ENCODE results near the gene TMEM217. TPM values are rescaled to one million over a fixed set of nuclear protein-coding genes. Genes with fewer than 3 reads are reported as not detected.

The TMEM217 gene
- total RNA-seq, 2 donors from 2014 or later = 0.50 to 7.3 TPM

GRCh38 chr6:37175332-37176267 is 82.3 kb downstream of the TMEM217 start:
- WGBS = 79% methylated on average over 18 of the region's 18 CpGs

DNA sequence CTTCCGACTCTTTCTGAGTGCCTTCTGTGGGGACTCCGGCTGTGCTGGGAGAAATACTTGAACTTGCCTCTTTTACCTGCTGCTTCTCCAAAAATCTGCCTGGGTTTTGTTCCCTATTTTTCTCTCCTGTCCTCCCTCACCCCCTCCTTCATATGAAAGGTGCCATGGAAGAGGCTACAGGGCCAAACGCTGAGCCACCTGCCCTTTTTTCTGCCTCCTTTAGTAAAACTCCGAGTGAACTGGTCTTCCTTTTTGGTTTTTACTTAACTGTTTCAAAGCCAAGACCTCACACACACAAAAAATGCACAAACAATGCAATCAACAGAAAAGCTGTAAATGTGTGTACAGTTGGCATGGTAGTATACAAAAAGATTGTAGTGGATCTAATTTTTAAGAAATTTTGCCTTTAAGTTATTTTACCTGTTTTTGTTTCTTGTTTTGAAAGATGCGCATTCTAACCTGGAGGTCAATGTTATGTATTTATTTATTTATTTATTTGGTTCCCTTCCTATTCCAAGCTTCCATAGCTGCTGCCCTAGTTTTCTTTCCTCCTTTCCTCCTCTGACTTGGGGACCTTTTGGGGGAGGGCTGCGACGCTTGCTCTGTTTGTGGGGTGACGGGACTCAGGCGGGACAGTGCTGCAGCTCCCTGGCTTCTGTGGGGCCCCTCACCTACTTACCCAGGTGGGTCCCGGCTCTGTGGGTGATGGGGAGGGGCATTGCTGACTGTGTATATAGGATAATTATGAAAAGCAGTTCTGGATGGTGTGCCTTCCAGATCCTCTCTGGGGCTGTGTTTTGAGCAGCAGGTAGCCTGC is 83.2 kb downstream of the TMEM217 start:
- H3K36me3 ChIP-seq = peaks cover 0 to 9% of the 10 kb centered on the region in 2 donors
- intact Hi-C loops (cut with DNase I) = loop anchor here (5.0 kb wide), 1 partner anchor 187 kb away; the partner anchor contains the start of gene MTCH1
- H3K9me3 ChIP-seq = no peaks in the 10 kb centered on the region
- H3K4me3 ChIP-seq = no peak overlapping the region
- 76% methylated on average over 10 of the region's 10 CpGs for WGBS
- H3K27ac ChIP-seq = no peak overlapping the region
- TF ChIP-seq POLR2A (IDR thresholded peaks at IDR 0.05) (no peak), POLR2AphosphoS5 (IDR thresholded peaks at IDR 0.05) (no peak)
- TF ChIP-seq, protein P1, sequence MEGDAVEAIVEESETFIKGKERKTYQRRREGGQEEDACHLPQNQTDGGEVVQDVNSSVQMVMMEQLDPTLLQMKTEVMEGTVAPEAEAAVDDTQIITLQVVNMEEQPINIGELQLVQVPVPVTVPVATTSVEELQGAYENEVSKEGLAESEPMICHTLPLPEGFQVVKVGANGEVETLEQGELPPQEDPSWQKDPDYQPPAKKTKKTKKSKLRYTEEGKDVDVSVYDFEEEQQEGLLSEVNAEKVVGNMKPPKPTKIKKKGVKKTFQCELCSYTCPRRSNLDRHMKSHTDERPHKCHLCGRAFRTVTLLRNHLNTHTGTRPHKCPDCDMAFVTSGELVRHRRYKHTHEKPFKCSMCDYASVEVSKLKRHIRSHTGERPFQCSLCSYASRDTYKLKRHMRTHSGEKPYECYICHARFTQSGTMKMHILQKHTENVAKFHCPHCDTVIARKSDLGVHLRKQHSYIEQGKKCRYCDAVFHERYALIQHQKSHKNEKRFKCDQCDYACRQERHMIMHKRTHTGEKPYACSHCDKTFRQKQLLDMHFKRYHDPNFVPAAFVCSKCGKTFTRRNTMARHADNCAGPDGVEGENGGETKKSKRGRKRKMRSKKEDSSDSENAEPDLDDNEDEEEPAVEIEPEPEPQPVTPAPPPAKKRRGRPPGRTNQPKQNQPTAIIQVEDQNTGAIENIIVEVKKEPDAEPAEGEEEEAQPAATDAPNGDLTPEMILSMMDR (IDR thresholded peaks at IDR 0.05) = no peak
- H3K4me1 ChIP-seq (replicated peaks) = peaks cover 3% of the 10 kb centered on the region
- no peak for DNase-seq (ENCODE audit: low spot score)
- no peaks in the 10 kb centered on the region for H3K27me3 ChIP-seq (replicated peaks; ENCODE audit: insufficient read depth)

More at GRCh38 chr6:37175332-37176267, 82.3 kb downstream of the TMEM217 start:
- Histone ChIP-seq H3K36me3 (peaks cover 0 to 9% of the 10 kb centered on the region in 2 donors), H3K27ac (no peak overlapping the region), H3K9me3 (no peaks in the 10 kb centered on the region), H3K4me3 (no peak overlapping the region), H3K27me3 (replicated peaks; ENCODE audit: insufficient read depth) (no peaks in the 10 kb centered on the region), H3K4me1 (replicated peaks) (peaks cover 3% of the 10 kb centered on the region)
- no peak for DNase-seq (ENCODE audit: low spot score)
- no peak for TF ChIP-seq POLR2A (IDR thresholded peaks at IDR 0.05)
- TF ChIP-seq, protein P1 (IDR thresholded peaks at IDR 0.05) = no peak
- no peak for TF ChIP-seq POLR2AphosphoS5 (IDR thresholded peaks at IDR 0.05)
- intact Hi-C loops (cut with DNase I) = no loop called here

GRCh38 chr6:37174196-37174514 is 83.8 kb downstream of the TMEM217 start:
- intact Hi-C loops (cut with DNase I) = loop anchor here (5.0 kb wide), 1 partner anchor 187 kb away; the partner anchor contains the start of gene MTCH1
- no peak overlapping the region for H3K4me3 ChIP-seq
- H3K27ac ChIP-seq = no peak overlapping the region
- no peaks in the 10 kb centered on the region for H3K9me3 ChIP-seq
- no peak for TF ChIP-seq POLR2A (IDR thresholded peaks at IDR 0.05)
- TF ChIP-seq POLR2AphosphoS5 (IDR thresholded peaks at IDR 0.05) = no peak
- TF ChIP-seq, protein P1 (IDR thresholded peaks at IDR 0.05) = no peak
- WGBS = 67% methylated on average over 3 of the region's 3 CpGs
- peaks cover 0 to 9% of the 10 kb centered on the region in 2 donors for H3K36me3 ChIP-seq
- H3K27me3 ChIP-seq (replicated peaks; ENCODE audit: insufficient read depth) = no peaks in the 10 kb centered on the region
- peaks cover 3% of the 10 kb centered on the region for H3K4me1 ChIP-seq (replicated peaks)
- no peak for DNase-seq (ENCODE audit: low spot score)

- intact Hi-C loops (cut with DNase I) = loop anchor here (2.0 to 5.0 kb wide), 4 partner anchors 35 to 186 kb away; partner anchors contain the start of gene MTCH1
- Histone ChIP-seq H3K4me1 (replicated peaks) (peaks cover 5% of the 10 kb centered on the region), H3K4me3 (no peak overlapping the region), H3K9me3 (no peaks in the 10 kb centered on the region), H3K27ac (peak overlapping the region in 1 of 2 donors; percentile 84), H3K36me3 (peaks cover 0 to 9% of the 10 kb centered on the region in 2 donors), H3K27me3 (replicated peaks; ENCODE audit: insufficient read depth) (no peaks in the 10 kb centered on the region)
- DNase-seq (ENCODE audit: low spot score) = no peak
- WGBS = 73% methylated on average over 9 of the region's 9 CpGs
- TF ChIP-seq POLR2A (IDR thresholded peaks at IDR 0.05) = no peak
- TF ChIP-seq, protein P1 (IDR thresholded peaks at IDR 0.05) = no peak
- no peak for TF ChIP-seq POLR2AphosphoS5 (IDR thresholded peaks at IDR 0.05)
Measured at GRCh38 chr6:37173493-37174195, 84.3 kb downstream of the TMEM217 start.
